GM12878 (cell line): Measurements from ENCODE around the gene ZNF83. TPM values are rescaled to one million over a fixed set of nuclear protein-coding genes. Genes with fewer than 3 reads are reported as not detected.

Source experiments
- ATAC-seq: fragments of 200-7000 bp; cut with Tn5 transposase; 3 replicates; pipeline ENCODE4 v1.9.1; 2020; ENCODE audit warnings: mild to moderate bottlenecking, moderate library complexity
- BruUV-seq: library from RNA; stranded (reverse); fragments of 400-500 nt; replicated peaks from 2 replicates; lab custom pipeline; 2021; lab: Mats Ljungman, UMichigan
- CTCF ChIA-PET: fragments of 300-600 bp; sonication (Branson Sonifier 250); formaldehyde crosslinking; extraction: SDS; loops from one replicate; lab custom pipeline; 2021; ENCODE audit warnings: inconsistent platforms; lab: Yijun Ruan, JAX
- POLR2A ChIA-PET: fragments of 350-600 bp; formaldehyde crosslinking; extraction: SDS; loops from one replicate; lab custom pipeline; 2021; ENCODE audit warnings: inconsistent platforms; lab: Charles Lee
- RAD21 ChIA-PET: fragments of 300-600 bp; sonication (Branson Sonifier 250); formaldehyde crosslinking; loops from one replicate; lab custom pipeline; 2023; ENCODE audit warnings: antibody characterized with exemption; ENCODE audit not compliant: unreplicated experiment; lab: Charles Lee
- SMC1A ChIA-PET: fragments of 300-600 bp; sonication (Branson Sonifier 250); formaldehyde crosslinking; loops from one replicate; lab custom pipeline; 2023; ENCODE audit not compliant: unreplicated experiment, uncharacterized antibody; lab: Charles Lee
- DNase-seq: peaks from one replicate; pipeline ENCODE4 v3.0.0-alpha.2; 2011; ENCODE audit warnings: low read depth, low spot score
- FAIRE-seq: peaks from 3 replicates; lab custom pipeline; 2011; peaks lifted over from hg19 to GRCh38; lab: Jason Lieb, UNC
- H2AFZ ChIP-seq: 2 replicates; pipeline ENCODE4 v1.6.0; 2011; ENCODE audit warnings: low read depth, low read length, control low read depth; ENCODE audit not compliant: control insufficient read depth
- H3K27ac ChIP-seq: 2 replicates; pipeline ENCODE4 v1.5.1; 2011; ENCODE audit warnings: control low read depth; ENCODE audit not compliant: control insufficient read depth, insufficient read depth
- H3K27me3 ChIP-seq, 2 experiments: replicated peaks in 1 of 2; 2 replicates each; pipeline versions ENCODE4 v1.6.0 to v1.6.1; 2011; ENCODE audit warnings: low read length in 1 of 2; ENCODE audit not compliant: control insufficient read depth in 2 of 2, insufficient read depth in 2 of 2
- H3K36me3 ChIP-seq, 2 experiments: 2 replicates each; pipeline ENCODE4 v1.5.1; 2011; ENCODE audit warnings: low read length in 1 of 2; ENCODE audit not compliant: control insufficient read depth in 2 of 2, insufficient read depth in 2 of 2
- H3K4me1 ChIP-seq: 2 replicates; pipeline ENCODE4 v1.6.1; 2011; ENCODE audit warnings: mild to moderate bottlenecking, low read length, moderate library complexity, mixed read lengths; ENCODE audit not compliant: control insufficient read depth, insufficient read depth
- H3K4me2 ChIP-seq: 2 replicates; pipeline ENCODE4 v1.6.0; 2011; ENCODE audit warnings: control low read depth; ENCODE audit not compliant: control insufficient read depth, insufficient read depth
- H3K4me3 ChIP-seq: fragments of 200-600 bp; sonication (generic); 2 replicates; pipeline ENCODE4 v1.5.1; 2016
- H3K79me2 ChIP-seq: 2 replicates; pipeline ENCODE4 v1.6.0; 2011; ENCODE audit warnings: low read length; ENCODE audit not compliant: control insufficient read depth, insufficient read depth
- H3K9ac ChIP-seq: 2 replicates; pipeline ENCODE4 v1.8.0; 2011; ENCODE audit warnings: low read length, control low read depth, mixed read lengths; ENCODE audit not compliant: control insufficient read depth, insufficient read depth
- H3K9me3 ChIP-seq: replicated peaks from 3 replicates; pipeline ENCODE4 v1.5.1; 2011; ENCODE audit warnings: mild to moderate bottlenecking, low read length; ENCODE audit not compliant: control insufficient read depth, insufficient read depth
- H4K20me1 ChIP-seq: 2 replicates; pipeline ENCODE4 v1.6.0; 2011; ENCODE audit not compliant: control insufficient read depth, insufficient read depth
- ETV6 ChIP-seq, 2 experiments: fragments of 450-650 bp in 1 of 2; IDR thresholded peaks in 1 of 2; conservative IDR thresholded peaks in 1 of 2; 2 replicates each; pipeline ENCODE4 v1.6.1; 2014; ENCODE audit warnings: antibody characterized with exemption in 1 of 2, borderline replicate concordance in 1 of 2, low read depth in 1 of 2, mild to moderate bottlenecking in 1 of 2, moderate library complexity in 1 of 2
- POLR2A ChIP-seq: IDR thresholded peaks from 2 replicates; pipeline ENCODE4 v1.6.1; 2011; ENCODE audit warnings: low read depth, mild to moderate bottlenecking, low read length
- SMAD5 ChIP-seq: IDR thresholded peaks from 2 replicates; pipeline ENCODE4 v1.6.1; 2016; ENCODE audit warnings: antibody characterized with exemption, low read depth
- TCF12 ChIP-seq: IDR thresholded peaks from 2 replicates; pipeline ENCODE4 v1.6.1; 2011; ENCODE audit warnings: low read depth, mild to moderate bottlenecking, low read length
- ZBTB11 ChIP-seq: fragments of 450-650 bp; formaldehyde crosslinking; IDR thresholded peaks from 2 replicates; pipeline ENCODE4 v1.5.0; 2022; ENCODE audit warnings: mild to moderate bottlenecking, missing genetic modification characterization
- ZNF592 ChIP-seq: fragments of 450-650 bp; IDR thresholded peaks from 2 replicates; pipeline ENCODE4 v1.6.1; 2017; ENCODE audit warnings: mild to moderate bottlenecking, moderate library complexity
- WGBS: methylation state at CpG from one replicate; pipeline ENCODE4 v1.1.6; 2016; ENCODE audit warnings: low lambda C conversion rate; ENCODE audit not compliant: insufficient replicate concordance, insufficient coverage; ENCODE audit errors: missing lambda C conversion rate; 5-methylcytosine and 5-hydroxymethylcytosine counted together
- in situ Hi-C: fragments of 300-500 bp; cut with MboI; formaldehyde crosslinking; loops from 9 replicates; pipeline ENCODE4 v1.14.3; 2018; ENCODE audit warnings: mixed read lengths
- intact Hi-C: fragments of 100-400 bp; cut with micrococcal nuclease; formaldehyde crosslinking; loops from one replicate; pipeline ENCODE4 v1.14.2; 2022; ENCODE audit not compliant: unreplicated experiment
- polyA plus RNA-seq, 11 experiments: library from polyadenylated mRNA; depleted of rRNA in 4 of 11; unstranded in 6 of 11; stranded (reverse) in 5 of 11; fragments of >200 nt; fragmentation: Nextera tagmentation in 4 of 11; fragmentation: Illumina TruSeq in 1 of 11; extraction: Ambion mirVana in 4 of 11; extraction: Trizol in 1 of 11; gene quantifications; 1 replicate in 1 of 11; 2 replicates in 10 of 11; pipeline versions ENCODE4 v1.2.1 to v1.2.3, GENCODE V29; 2011 to 2016; ENCODE audit warnings: inconsistent platforms in 2 of 11, missing spikeins in 2 of 11, low read depth in 1 of 11
- total RNA-seq, 4 experiments: library from RNA; depleted of rRNA in 3 of 4; stranded (reverse); fragments of >200 nt in 3 of 4; fragmentation: Illumina TruSeq in 1 of 4; extraction: Trizol in 1 of 4; gene quantifications; 2 replicates each; pipeline versions ENCODE4 v1.2.1 to v1.2.3, GENCODE V29; 2013 to 2021

ZNF83 gene
- total and polyA plus RNA-seq, 10 of the 15 experiments (the other 5 are each of a cell fraction or from before 2014, with no cell fraction given) = 9.9 to 90.1 (median 18.7) TPM

GRCh38 chr19:52664461-52664860, 26.3 kb upstream of the ZNF83 start:
- Histone ChIP-seq H3K27ac (no peak overlapping the region), H3K79me2 (no peaks in the 10 kb centered on the region), H3K4me2 (no peak overlapping the region), H3K4me1 (no peaks in the 10 kb centered on the region), H3K9me3 (no peaks in the 10 kb centered on the region; the same call in 2 of the 3 replicates), H3K27me3 (no peaks in the 10 kb centered on the region), H3K36me3 (peaks cover 5% of the 10 kb centered on the region in 2 experiments; a peak in 3 of 4 replicates), H2AFZ (no peak overlapping the region), H3K9ac (no peak overlapping the region), H4K20me1 (no peaks in the 10 kb centered on the region), H3K4me3 (no peak overlapping the region)
- WGBS = 98% methylated on average over 3 of the region's 5 CpGs
- DNase-seq = no peak
- ChIA-PET POLR2A (no interaction called here), CTCF (no interaction called here), RAD21 (no interaction called here), SMC1A (no interaction called here)
- intact Hi-C loops = no loop called here
- BruUV-seq = no TSS peak
- no peak for FAIRE-seq
- in situ Hi-C loops = no loop called here
- TF ChIP-seq ZNF592 = no peak
- no peak for TF ChIP-seq ETV6 (conservative IDR thresholded peaks at IDR 0.05 in 1 of 2, IDR thresholded peaks at IDR 0.05 in 1 of 2; ENCODE audit: borderline replicate concordance in 1 of 2, low read depth in 1 of 2)
- TF ChIP-seq ZBTB11 (CRISPR knock-in tag) = no peak
- TF ChIP-seq TCF12 = no peak
- TF ChIP-seq SMAD5 = no peak
- TF ChIP-seq POLR2A = no peak
- ATAC-seq = no peak
